Breast epithelium (tissue), 4 donors: ENCODE measurements around the gene SLC37A1. TPM values are rescaled to one million over a fixed set of nuclear protein-coding genes. Genes with fewer than 3 reads are reported as not detected.
"Not testable (repeated sequence)": the region's sequence is repeated elsewhere in the genome, so short reads cannot be mapped to it uniquely, and the experiment has no call there.

Source experiments
- DNase-seq, 2 donors: peaks; one replicate each; pipeline ENCODE4 v3.0.0-alpha.2; 2019; ENCODE audit warnings: low spot score in 2 of 2
- H3K27ac ChIP-seq, 2 donors: fragments of 200-600 bp; sonication (generic) in 1 of 2; one replicate each; pipeline ENCODE4 v1.5.1; 2016 to 2019; ENCODE audit warnings: mild to moderate bottlenecking in 1 of 2
- H3K27me3 ChIP-seq, 2 donors: fragments of 200-600 bp; sonication (generic) in 1 of 2; one replicate each; pipeline versions ENCODE4 v1.5.1 to v1.6.0; 2017 to 2019; ENCODE audit warnings: control low read depth in 1 of 2, mild to moderate bottlenecking in 1 of 2
- H3K36me3 ChIP-seq: fragments of 200-600 bp; one replicate; pipeline ENCODE4 v1.5.1; 2019
- H3K4me1 ChIP-seq, 2 donors: fragments of 200-600 bp; sonication (generic); one replicate each; pipeline ENCODE4 v1.5.1; 2016 to 2019; ENCODE audit warnings: control low read depth in 1 of 2
- H3K4me3 ChIP-seq, 3 donors: fragments of 200-600 bp; sonication (generic); 1 replicate in 2 of 3; 2 replicates in 1 of 3; pipeline ENCODE4 v1.5.1; 2016 to 2019; ENCODE audit warnings: mild to moderate bottlenecking in 3 of 3, moderate library complexity in 2 of 3
- H3K9me3 ChIP-seq, 2 donors: fragments of 200-600 bp; sonication (generic) in 1 of 2; one replicate each; pipeline ENCODE4 v1.5.1; 2016 to 2019; ENCODE audit warnings: control low read depth in 1 of 2
- POLR2A ChIP-seq: fragments of 450-650 bp; IDR thresholded peaks from one replicate; pipeline ENCODE4 v1.6.1; 2016; ENCODE audit warnings: antibody characterized with exemption, mild to moderate bottlenecking, moderate library complexity
- POLR2AphosphoS5 ChIP-seq, 3 donors: sonication (generic); formaldehyde crosslinking; IDR thresholded peaks; one replicate each; pipeline ENCODE4 v1.6.1; 2017; ENCODE audit warnings: antibody characterized with exemption in 3 of 3
- intact Hi-C: fragments of 100-400 bp; cut with DNase I; formaldehyde crosslinking; loops from one replicate; pipeline ENCODE4 v1.15.1; 2023; ENCODE audit warnings: low total_unique reads
- total RNA-seq, 3 donors: library from RNA; depleted of rRNA; stranded (reverse); fragments of >200 nt; gene quantifications; one replicate each; pipeline ENCODE4 v1.1.0, GENCODE V29; 2016
- TF ChIP-seq, protein P1 (sequence below), 3 donors: fragments of 450-650 bp; IDR thresholded peaks; one replicate each; pipeline ENCODE4 v1.5.1; 2016 to 2017; ENCODE audit warnings: antibody characterized with exemption in 3 of 3, mild to moderate bottlenecking in 3 of 3, moderate library complexity in 3 of 3

The SLC37A1 gene
- total RNA-seq, 3 donors from 2014 or later, result 7.5 to 18.4 (median 18.4) TPM

DNA sequence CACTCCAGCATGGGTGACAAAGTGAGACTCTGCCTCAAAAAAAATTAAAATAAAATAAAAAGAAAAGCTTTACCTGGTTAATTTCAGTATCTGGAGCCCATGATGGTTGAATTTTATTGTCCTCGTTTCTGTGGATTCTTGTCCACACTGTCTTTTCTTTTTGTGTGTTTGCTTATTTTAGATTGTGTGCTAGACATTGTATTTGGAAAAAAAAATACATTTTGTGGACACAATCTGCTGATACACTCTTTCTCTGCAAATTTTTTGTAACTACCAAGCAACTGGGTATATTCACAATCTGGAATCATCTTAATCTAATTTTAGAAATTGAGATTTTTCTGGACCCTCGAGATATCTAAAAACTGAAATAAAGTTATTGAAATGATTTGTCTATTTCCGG lies 98.2 kb downstream of the SLC37A1 start:
- Histone ChIP-seq H3K9me3 (no peaks in the 10 kb centered on the region), H3K27ac (no peak overlapping the region), H3K4me1 (peaks cover 0 to 6% of the 10 kb centered on the region in 2 donors), H3K4me3 (no peak overlapping the region), H3K27me3 (no peaks in the 10 kb centered on the region), H3K36me3 (no peaks in the 10 kb centered on the region)
- no peak for DNase-seq
- intact Hi-C loops, result no loop called here
- no peak for TF ChIP-seq POLR2AphosphoS5 (IDR thresholded peaks at IDR 0.05)
- no peak for TF ChIP-seq POLR2A
- TF ChIP-seq, protein P1, sequence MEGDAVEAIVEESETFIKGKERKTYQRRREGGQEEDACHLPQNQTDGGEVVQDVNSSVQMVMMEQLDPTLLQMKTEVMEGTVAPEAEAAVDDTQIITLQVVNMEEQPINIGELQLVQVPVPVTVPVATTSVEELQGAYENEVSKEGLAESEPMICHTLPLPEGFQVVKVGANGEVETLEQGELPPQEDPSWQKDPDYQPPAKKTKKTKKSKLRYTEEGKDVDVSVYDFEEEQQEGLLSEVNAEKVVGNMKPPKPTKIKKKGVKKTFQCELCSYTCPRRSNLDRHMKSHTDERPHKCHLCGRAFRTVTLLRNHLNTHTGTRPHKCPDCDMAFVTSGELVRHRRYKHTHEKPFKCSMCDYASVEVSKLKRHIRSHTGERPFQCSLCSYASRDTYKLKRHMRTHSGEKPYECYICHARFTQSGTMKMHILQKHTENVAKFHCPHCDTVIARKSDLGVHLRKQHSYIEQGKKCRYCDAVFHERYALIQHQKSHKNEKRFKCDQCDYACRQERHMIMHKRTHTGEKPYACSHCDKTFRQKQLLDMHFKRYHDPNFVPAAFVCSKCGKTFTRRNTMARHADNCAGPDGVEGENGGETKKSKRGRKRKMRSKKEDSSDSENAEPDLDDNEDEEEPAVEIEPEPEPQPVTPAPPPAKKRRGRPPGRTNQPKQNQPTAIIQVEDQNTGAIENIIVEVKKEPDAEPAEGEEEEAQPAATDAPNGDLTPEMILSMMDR (IDR thresholded peaks at IDR 0.05), result no peak

DNA sequence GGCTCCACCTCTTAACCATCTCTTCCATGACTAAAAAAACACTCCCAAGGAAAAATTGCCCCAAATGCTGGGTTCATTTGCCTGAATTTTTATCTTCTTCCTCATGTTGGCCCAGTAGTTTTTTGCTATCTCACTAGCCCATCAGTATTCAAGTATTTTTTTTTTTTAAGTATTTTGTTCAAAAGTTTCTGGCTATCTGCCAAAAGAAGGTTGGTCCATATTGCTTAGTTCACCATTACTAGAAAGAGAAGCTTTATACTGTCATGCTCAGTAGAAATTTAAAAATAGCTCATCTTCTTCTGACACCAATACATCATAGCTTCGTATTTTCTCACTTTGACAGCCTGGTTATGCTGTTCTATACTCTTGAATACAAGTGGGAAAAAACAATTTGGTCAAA lies 98.7 kb downstream of the SLC37A1 start:
- DNase-seq, result no peak
- peaks cover 0 to 6% of the 10 kb centered on the region in 2 donors for H3K4me1 ChIP-seq
- no peak overlapping the region for H3K27ac ChIP-seq
- H3K4me3 ChIP-seq, result no peak overlapping the region
- intact Hi-C loops, result no loop called here
- no peaks in the 10 kb centered on the region for H3K27me3 ChIP-seq
- no peaks in the 10 kb centered on the region for H3K9me3 ChIP-seq
- no peaks in the 10 kb centered on the region for H3K36me3 ChIP-seq
- TF ChIP-seq, protein P1 (IDR thresholded peaks at IDR 0.05), result no peak
- TF ChIP-seq POLR2AphosphoS5 (IDR thresholded peaks at IDR 0.05), result no peak

DNA sequence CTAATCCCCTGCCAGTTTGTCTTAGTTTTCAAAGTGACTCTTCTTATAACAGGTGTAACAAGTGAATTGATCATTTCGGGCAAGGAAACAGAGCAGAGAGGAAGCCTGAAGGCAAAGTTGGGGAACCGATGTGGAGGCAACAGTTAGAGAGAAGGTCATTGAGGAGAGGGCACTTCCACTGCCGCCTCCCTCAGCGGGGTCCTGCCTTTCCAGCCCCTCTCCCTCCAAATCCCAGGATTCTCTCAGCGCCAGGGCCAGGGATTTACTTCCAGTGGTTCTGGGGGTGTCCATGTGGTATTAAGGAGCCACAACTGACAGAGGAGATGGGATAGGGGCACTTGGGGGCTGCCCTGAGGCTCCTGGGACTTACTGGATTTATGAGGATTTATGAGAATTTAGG lies 100.1 kb downstream of the SLC37A1 start:
- TF ChIP-seq, protein P1 (IDR thresholded peaks at IDR 0.05), result no peak
- TF ChIP-seq POLR2A (no peak), POLR2AphosphoS5 (IDR thresholded peaks at IDR 0.05) (no peak)
- DNase-seq, result no peak
- Histone ChIP-seq H3K4me1 (peaks cover 0 to 6% of the 10 kb centered on the region in 2 donors), H3K9me3 (no peaks in the 10 kb centered on the region), H3K27ac (peak overlapping the region; percentile 43 to 94), H3K27me3 (peaks cover 0 to 3% of the 10 kb centered on the region in 2 donors), H3K4me3 (no peak overlapping the region), H3K36me3 (no peaks in the 10 kb centered on the region)
- intact Hi-C loops, result no loop called here

DNA sequence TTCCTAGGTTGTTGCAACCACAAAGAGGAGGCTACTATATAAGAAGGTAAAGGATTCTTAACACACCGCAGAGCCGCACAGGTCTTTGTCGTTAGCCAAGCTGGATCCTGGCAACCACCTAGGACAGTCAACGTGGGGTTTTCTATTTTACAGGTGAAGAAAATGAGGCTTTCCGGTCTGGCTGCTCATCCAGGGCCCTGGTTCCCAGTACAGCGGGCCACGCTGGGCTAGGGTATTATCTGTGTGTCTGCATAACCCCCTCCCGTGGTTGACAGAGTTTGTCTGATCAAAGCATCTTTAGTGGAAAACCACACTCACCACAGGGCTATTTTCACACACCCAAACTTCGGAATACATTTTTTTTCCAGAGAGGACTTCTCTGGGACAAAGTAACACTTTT lies 100.7 kb downstream of the SLC37A1 start:
- Histone ChIP-seq H3K36me3 (no peaks in the 10 kb centered on the region), H3K27me3 (peaks cover 0 to 5% of the 10 kb centered on the region in 2 donors), H3K9me3 (no peaks in the 10 kb centered on the region), H3K4me1 (peaks cover 0 to 6% of the 10 kb centered on the region in 2 donors), H3K4me3 (peak overlapping the region in 2 of 3 donors; percentile 28 to 47), H3K27ac (peak overlapping the region; percentile 90 to 94)
- TF ChIP-seq POLR2A, result no peak
- TF ChIP-seq, protein P1 (IDR thresholded peaks at IDR 0.05), result no peak
- intact Hi-C loops, result no loop called here
- peak in 1 of 2 donors; percentile 37 for DNase-seq

DNA sequence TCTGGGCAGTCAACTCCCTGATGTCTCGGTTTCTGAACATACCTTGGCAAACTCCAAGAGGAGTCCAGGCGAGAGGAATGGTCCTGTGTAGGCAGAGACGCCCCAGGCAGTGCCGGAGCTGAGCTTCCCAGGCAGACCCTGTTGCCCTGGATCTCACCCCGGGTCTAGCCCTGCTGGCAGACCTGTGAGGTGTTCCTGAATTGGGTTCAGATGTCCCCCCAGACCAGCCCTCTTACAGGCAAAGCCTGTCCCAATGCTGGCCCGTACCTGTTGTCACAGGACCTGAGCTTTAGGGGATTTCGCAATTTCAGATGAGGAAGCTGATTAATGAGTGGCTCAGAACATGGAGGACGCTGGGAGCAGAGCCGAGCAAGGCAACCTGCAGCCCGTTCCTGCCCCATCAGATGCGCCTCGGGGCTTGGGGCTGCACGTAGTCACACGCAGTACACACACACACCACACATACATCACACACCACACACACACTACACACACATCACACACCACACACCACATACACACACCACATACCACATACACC lies 101.2 kb downstream of the SLC37A1 start:
- peak overlapping the region in 2 of 3 donors; percentile 28 to 47 for H3K4me3 ChIP-seq
- H3K36me3 ChIP-seq, result no peaks in the 10 kb centered on the region
- H3K27ac ChIP-seq, result peak overlapping the region; percentile 90 to 94
- H3K9me3 ChIP-seq, result no peaks in the 10 kb centered on the region
- TF ChIP-seq POLR2A, result no peak
- peak in 1 of 3 donors; percentile 69 for TF ChIP-seq POLR2AphosphoS5 (IDR thresholded peaks at IDR 0.05)
- TF ChIP-seq, protein P1 (IDR thresholded peaks at IDR 0.05), result no peak
- peaks cover 0 to 6% of the 10 kb centered on the region in 2 donors for H3K4me1 ChIP-seq
- peaks cover 0 to 5% of the 10 kb centered on the region in 2 donors for H3K27me3 ChIP-seq
- intact Hi-C loops, result no loop called here
- DNase-seq, result peak; percentile 65 to 74

DNA sequence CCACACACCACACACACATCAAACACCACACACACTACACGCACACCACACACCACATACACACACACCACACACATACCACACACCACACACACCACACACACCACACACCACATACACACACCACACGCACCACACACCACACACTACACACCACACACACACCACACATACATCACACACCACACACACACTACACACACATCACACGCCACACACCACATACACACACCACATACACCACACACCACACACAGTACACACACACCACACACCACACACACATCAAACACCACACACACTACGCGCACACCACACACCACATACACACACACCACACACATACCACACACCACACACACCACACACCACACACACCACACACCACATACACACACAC lies 101.7 kb downstream of the SLC37A1 start:
- DNase-seq, H3K4me1 ChIP-seq, H3K27me3 ChIP-seq, H3K4me3 ChIP-seq, H3K9me3 ChIP-seq, intact Hi-C loops, H3K36me3 ChIP-seq: not testable (repeated sequence)
- peak overlapping the region in 1 of 2 donors; percentile 94 for H3K27ac ChIP-seq
